HG02571 (cell line): ENCODE measurements around the gene HHEX.

Source experiments
- ATAC-seq: cut with Tn5 transposase; IDR thresholded peaks from one replicate; pipeline ENCODE4 v1.9.1; 2021; ENCODE audit warnings: mild to moderate bottlenecking, moderate library complexity; ENCODE audit not compliant: unreplicated experiment

The HHEX gene

GRCh38 chr10:92692697-92693533, 3.2 kb downstream of the HHEX start:
- no peak for ATAC-seq

GRCh38 chr10:92693534-92693893, 3.8 kb downstream of the HHEX start:
- ATAC-seq, result no peak

GRCh38 chr10:92695679-92696605, 6.2 kb downstream of the HHEX start:
- no peak for ATAC-seq

GRCh38 chr10:92696606-92697383, 7.0 kb downstream of the HHEX start:
- ATAC-seq, result no peak

- ATAC-seq, result no peak
These were observed 8.1 kb downstream of the HHEX start for GRCh38 chr10:92697663-92698511.

GRCh38 chr10:92699193-92699517, 9.4 kb downstream of the HHEX start:
- no peak for ATAC-seq

- no peak for ATAC-seq
These were observed 10.0 kb downstream of the HHEX start for GRCh38 chr10:92699518-92700381.

- ATAC-seq, result no peak
These were observed 12.7 kb downstream of the HHEX start for GRCh38 chr10:92702301-92702916.

GRCh38 chr10:92712016-92712889, 22.5 kb downstream of the HHEX start:
- no peak for ATAC-seq

GRCh38 chr10:92714152-92714845, 24.5 kb downstream of the HHEX start:
- ATAC-seq, result no peak

GRCh38 chr10:92714872-92715271, 25.1 kb downstream of the HHEX start:
- ATAC-seq, result no peak

GRCh38 chr10:92719991-92720830, 30.5 kb downstream of the HHEX start:
- ATAC-seq, result no peak

GRCh38 chr10:92720831-92721165, 31.0 kb downstream of the HHEX start:
- ATAC-seq, result no peak

- no peak for ATAC-seq
These were observed 32.6 kb downstream of the HHEX start for GRCh38 chr10:92722349-92722748.

- ATAC-seq, result no peak
These were observed 37.4 kb downstream of the HHEX start for GRCh38 chr10:92727141-92727540.

- ATAC-seq, result no peak
These were observed 37.8 kb downstream of the HHEX start for GRCh38 chr10:92727550-92727949.

- peak; percentile 99 for ATAC-seq
These were observed 40.1 kb downstream of the HHEX start for GRCh38 chr10:92729886-92730285.
